Sigmoid colon (tissue), 7 donors: Measurements from ENCODE around the gene HOXA6. TPM values are rescaled to one million over a fixed set of nuclear protein-coding genes. Genes with fewer than 3 reads are reported as not detected.

Experiments
- DNase-seq: peaks from one replicate; pipeline ENCODE4 v3.0.0-alpha.2; 2019
- H3K27ac ChIP-seq, 4 donors: fragments of 200-600 bp; sonication (generic); one replicate each; pipeline ENCODE4 v1.5.1; 2016 to 2019; ENCODE audit warnings: mild to moderate bottlenecking in 1 of 4
- H3K27me3 ChIP-seq, 3 donors: fragments of 200-600 bp; sonication (generic); one replicate each; pipeline ENCODE4 v1.5.1; 2019; ENCODE audit warnings: mild to moderate bottlenecking in 1 of 3
- H3K36me3 ChIP-seq, 4 donors: fragments of 200-600 bp; sonication (generic); one replicate each; pipeline ENCODE4 v1.5.1; 2016 to 2019
- H3K4me1 ChIP-seq, 4 donors: fragments of 200-600 bp; sonication (generic); one replicate each; pipeline ENCODE4 v1.5.1; 2017 to 2019
- H3K4me3 ChIP-seq, 4 donors: fragments of 200-600 bp; sonication (generic); one replicate each; pipeline ENCODE4 v1.5.1; 2017 to 2019; ENCODE audit warnings: mild to moderate bottlenecking in 2 of 4, moderate library complexity in 1 of 4
- H3K9me3 ChIP-seq, 4 donors: fragments of 200-600 bp in 3 of 4; sonication (generic) in 3 of 4; one replicate each; pipeline versions ENCODE4 v1.5.1 to v1.6.1; 2013 to 2019
- EP300 ChIP-seq, 4 donors: sonication (generic); formaldehyde crosslinking; IDR thresholded peaks; one replicate each; pipeline ENCODE4 v1.6.1; 2017; ENCODE audit warnings: antibody characterized with exemption in 4 of 4
- POLR2A ChIP-seq, 2 donors: fragments of 450-650 bp; IDR thresholded peaks; one replicate each; pipeline ENCODE4 v1.6.1; 2016; ENCODE audit warnings: antibody characterized with exemption in 2 of 2, mild to moderate bottlenecking in 2 of 2, moderate library complexity in 2 of 2
- POLR2AphosphoS5 ChIP-seq, 4 donors: sonication (generic); formaldehyde crosslinking; IDR thresholded peaks; one replicate each; pipeline ENCODE4 v1.6.1; 2017; ENCODE audit warnings: antibody characterized with exemption in 4 of 4
- WGBS, 2 donors: extraction: QIAGEN DNeasy Blood & Tissue Kit; methylation state at CpG; one replicate each; pipeline ENCODE4 v1.1.7; 2013; 5-methylcytosine and 5-hydroxymethylcytosine counted together
- intact Hi-C: fragments of 100-400 bp; cut with DNase I; formaldehyde crosslinking; loops from one replicate; pipeline ENCODE4 v1.15.1; 2023
- polyA plus RNA-seq, 3 donors: library from polyadenylated mRNA; stranded (reverse); fragments of 200-250 nt; gene quantifications; one replicate each; pipeline ENCODE4 v1.2.3, GENCODE V29; 2013
- total RNA-seq, 4 donors: library from RNA; depleted of rRNA; stranded (reverse); fragments of >200 nt; gene quantifications; one replicate each; pipeline ENCODE4 v1.1.0, GENCODE V29; 2016
- TF ChIP-seq, protein P1 (sequence below), 4 experiments: fragments of 450-650 bp in 3 of 4; fragments of 200-600 bp in 1 of 4; IDR thresholded peaks; one replicate each; pipeline ENCODE4 v1.5.1; 2016 to 2019; ENCODE audit warnings: antibody characterized with exemption in 4 of 4, mild to moderate bottlenecking in 3 of 4, moderate library complexity in 2 of 4
- donor health status: healthy with polysubstance abuse.
- donor health status: Bipolar disorder and iron deficiency.
- donor health status: healthy.

HOXA6 gene
- total and polyA plus RNA-seq, 7 donors: 1.6 to 10.0 (median 4.5) TPM; not detected in 1

DNA sequence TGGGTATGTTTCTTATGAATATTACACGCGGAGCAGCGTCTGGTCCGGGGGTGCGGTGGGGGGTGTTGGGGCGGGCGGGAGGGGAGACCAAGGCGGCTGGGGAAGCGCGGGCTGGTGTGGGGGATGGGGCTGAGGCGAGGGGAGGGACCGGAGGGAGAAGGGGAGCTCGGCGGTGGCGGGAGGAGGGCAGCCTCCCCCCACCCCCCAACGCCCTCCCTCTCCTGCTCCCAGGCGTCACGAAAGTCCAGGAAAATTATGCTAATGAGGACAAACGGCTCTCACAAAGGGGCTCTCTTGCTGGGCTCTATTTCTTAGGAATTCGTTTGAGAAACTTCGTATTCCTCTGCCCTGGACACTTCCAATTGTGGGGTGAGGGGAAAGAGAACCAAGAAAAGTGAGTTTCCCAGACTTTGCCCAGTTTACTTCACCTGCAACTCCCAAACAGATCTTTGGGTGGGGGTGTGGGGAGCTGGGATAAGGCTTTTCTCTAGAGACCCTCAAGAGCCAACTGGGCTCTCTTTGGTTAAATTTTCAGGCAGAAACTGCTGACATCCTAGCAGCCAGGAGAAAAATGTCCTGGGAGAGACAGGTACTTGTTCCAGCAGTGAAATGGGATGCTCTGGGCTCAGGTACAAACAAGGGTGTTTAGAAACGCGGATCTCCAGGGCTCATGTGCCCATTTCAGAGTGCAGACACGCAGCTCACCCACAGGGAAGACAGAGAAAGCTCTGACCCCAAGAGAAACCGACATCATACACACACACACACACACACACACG, 33.4 kb downstream of the HOXA6 start:
- Histone ChIP-seq H3K4me1 (peaks cover 0 to 91% (median 84%) of the 10 kb centered on the region in 4 donors), H3K4me3 (peak overlapping the region; percentile 55 to 70 (median 66)), H3K36me3 (no peaks in the 10 kb centered on the region), H3K9me3 (no peaks in the 10 kb centered on the region), H3K27me3 (no peaks in the 10 kb centered on the region), H3K27ac (peak overlapping the region; percentile 93 to 99 (median 94))
- intact Hi-C loops: no loop called here
- peak; percentile 89 for DNase-seq
- TF ChIP-seq POLR2AphosphoS5 (IDR thresholded peaks at IDR 0.05): peak in 2 of 4 donors; percentile 27 to 54
- TF ChIP-seq, protein P1, sequence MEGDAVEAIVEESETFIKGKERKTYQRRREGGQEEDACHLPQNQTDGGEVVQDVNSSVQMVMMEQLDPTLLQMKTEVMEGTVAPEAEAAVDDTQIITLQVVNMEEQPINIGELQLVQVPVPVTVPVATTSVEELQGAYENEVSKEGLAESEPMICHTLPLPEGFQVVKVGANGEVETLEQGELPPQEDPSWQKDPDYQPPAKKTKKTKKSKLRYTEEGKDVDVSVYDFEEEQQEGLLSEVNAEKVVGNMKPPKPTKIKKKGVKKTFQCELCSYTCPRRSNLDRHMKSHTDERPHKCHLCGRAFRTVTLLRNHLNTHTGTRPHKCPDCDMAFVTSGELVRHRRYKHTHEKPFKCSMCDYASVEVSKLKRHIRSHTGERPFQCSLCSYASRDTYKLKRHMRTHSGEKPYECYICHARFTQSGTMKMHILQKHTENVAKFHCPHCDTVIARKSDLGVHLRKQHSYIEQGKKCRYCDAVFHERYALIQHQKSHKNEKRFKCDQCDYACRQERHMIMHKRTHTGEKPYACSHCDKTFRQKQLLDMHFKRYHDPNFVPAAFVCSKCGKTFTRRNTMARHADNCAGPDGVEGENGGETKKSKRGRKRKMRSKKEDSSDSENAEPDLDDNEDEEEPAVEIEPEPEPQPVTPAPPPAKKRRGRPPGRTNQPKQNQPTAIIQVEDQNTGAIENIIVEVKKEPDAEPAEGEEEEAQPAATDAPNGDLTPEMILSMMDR (IDR thresholded peaks at IDR 0.05): no peak
- 11 to 48% methylated on average over 26 of the region's 26 CpGs for WGBS, 2 donors

DNA sequence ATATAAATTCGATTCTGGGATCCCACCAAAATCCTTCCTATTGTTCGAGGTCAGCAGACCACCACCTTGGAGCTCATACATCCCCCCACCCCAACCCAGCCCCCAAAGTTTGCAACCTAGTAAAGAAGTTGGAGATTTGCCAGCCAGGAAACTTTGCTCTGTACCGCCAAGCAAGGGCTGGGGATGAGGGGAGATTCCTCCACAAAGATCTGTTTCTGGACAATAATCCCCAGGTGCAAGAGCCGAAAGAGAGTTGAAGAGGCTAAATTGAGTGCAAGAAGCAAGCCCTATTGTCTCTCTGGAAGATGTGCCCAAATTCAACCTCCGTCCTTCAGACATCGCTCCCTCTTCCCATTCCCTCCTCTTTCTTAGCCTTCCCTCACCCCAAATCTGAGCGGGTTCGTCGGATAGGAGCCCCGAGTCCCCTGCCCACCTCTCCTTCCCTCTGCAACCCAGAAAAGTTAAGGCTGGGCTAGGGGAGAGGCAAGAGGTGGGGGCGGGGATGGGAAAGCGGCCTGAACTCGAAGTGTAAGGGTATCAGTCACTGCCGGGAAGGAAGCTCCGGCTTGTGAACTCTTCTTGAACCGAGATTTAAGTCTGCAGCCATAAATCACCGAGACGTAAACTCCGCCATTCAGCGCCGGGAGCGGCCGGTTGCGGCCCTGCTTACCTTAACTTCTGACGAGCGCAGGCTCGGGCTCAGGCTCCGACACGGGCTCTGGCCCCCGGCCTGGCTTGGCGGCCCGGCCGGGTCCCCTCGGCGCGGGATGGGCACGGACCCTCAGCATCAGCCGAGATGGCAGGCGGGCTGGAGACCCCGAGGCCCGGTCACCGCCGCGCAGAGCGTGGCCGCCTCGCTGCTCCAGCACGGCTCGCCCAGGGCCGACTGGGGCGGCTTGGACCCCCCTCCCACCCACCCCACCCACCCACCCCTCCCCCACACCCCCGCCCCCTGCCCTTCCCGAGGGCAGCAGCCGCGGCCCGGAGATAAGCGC, 34.3 kb downstream of the HOXA6 start:
- H3K36me3 ChIP-seq: no peaks in the 10 kb centered on the region
- H3K4me1 ChIP-seq: peaks cover 0 to 91% (median 82%) of the 10 kb centered on the region in 4 donors
- H3K27ac ChIP-seq: peak overlapping the region; percentile 93 to 99 (median 94)
- TF ChIP-seq, protein P1 (IDR thresholded peaks at IDR 0.05): no peak
- TF ChIP-seq POLR2A (IDR thresholded peaks at IDR 0.05): peak; percentile 21 to 39
- TF ChIP-seq EP300 (IDR thresholded peaks at IDR 0.05): peak in 3 of 4 donors; percentile 12 to 73 (median 66)
- TF ChIP-seq POLR2AphosphoS5 (IDR thresholded peaks at IDR 0.05): peak; percentile 66 to 86 (median 81)
- H3K4me3 ChIP-seq: peak overlapping the region; percentile 55 to 70 (median 66)
- DNase-seq: peak; percentile 90
- no peaks in the 10 kb centered on the region for H3K9me3 ChIP-seq
- H3K27me3 ChIP-seq: no peaks in the 10 kb centered on the region
- intact Hi-C loops: no loop called here
- 8 to 44% methylated on average over 57 of the region's 57 CpGs for WGBS, 2 donors

DNA sequence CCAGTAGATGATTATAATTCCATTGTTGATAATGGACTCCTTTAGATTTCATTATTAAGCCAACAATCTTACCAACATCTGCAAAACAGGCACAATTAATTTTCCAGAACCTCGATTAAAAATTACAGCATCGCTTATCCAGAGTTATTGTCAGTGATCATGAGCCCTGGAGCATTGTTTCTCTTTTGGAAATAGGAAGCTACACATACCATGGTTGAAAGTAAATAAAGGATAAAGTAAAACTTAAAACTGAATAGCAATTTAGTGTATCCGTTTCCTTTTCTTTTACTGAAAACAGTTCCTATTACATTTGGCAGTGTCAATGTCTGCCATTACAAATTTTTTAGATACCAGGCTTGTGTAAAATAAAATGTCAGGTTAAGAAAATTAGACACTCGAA, 35.2 kb downstream of the HOXA6 start:
- TF ChIP-seq POLR2AphosphoS5 (IDR thresholded peaks at IDR 0.05) (no peak), EP300 (IDR thresholded peaks at IDR 0.05) (no peak), POLR2A (IDR thresholded peaks at IDR 0.05) (no peak)
- TF ChIP-seq, protein P1 (IDR thresholded peaks at IDR 0.05): no peak
- DNase-seq: no peak
- H3K4me1 ChIP-seq: peaks cover 0 to 83% (median 76%) of the 10 kb centered on the region in 4 donors
- H3K9me3 ChIP-seq: no peaks in the 10 kb centered on the region
- H3K36me3 ChIP-seq: no peaks in the 10 kb centered on the region
- 23 to 56% methylated on average over 4 of the region's 4 CpGs for WGBS, 2 donors
- peak overlapping the region; percentile 93 to 99 (median 94) for H3K27ac ChIP-seq
- peak overlapping the region in 1 of 4 donors; percentile 70 for H3K4me3 ChIP-seq
- intact Hi-C loops: no loop called here
- H3K27me3 ChIP-seq: no peaks in the 10 kb centered on the region

DNA sequence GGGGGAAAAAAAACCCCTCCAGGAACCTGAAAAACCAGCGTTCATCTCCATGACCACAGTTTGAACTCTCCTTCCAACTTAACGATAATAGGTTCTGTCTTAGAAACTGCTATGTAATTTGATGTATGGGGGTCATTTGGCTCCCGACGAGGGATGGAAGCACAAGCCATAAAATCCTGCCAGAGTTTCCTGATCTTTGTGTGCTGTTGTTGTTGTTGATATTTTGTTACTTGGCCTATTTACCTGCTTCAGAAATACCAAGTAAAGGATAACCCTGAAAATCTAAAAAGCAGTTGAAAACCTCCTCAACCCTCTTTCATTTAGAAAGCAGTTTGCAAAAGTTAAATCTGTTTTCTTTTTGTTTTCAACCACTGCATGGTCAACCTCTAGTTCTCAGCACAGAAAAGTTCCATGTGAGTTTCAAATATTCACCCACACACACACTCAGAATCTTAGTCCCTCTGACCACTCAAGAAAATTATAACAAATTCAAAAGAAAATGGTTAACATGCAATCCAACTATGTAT, 35.8 kb downstream of the HOXA6 start:
- H3K4me3 ChIP-seq: no peak overlapping the region
- no peaks in the 10 kb centered on the region for H3K27me3 ChIP-seq
- H3K36me3 ChIP-seq: no peaks in the 10 kb centered on the region
- H3K4me1 ChIP-seq: peaks cover 0 to 77% (median 71%) of the 10 kb centered on the region in 4 donors
- no peak for DNase-seq
- TF ChIP-seq, protein P1 (IDR thresholded peaks at IDR 0.05): no peak
- TF ChIP-seq POLR2AphosphoS5 (IDR thresholded peaks at IDR 0.05) (no peak), POLR2A (IDR thresholded peaks at IDR 0.05) (no peak)
- no peaks in the 10 kb centered on the region for H3K9me3 ChIP-seq
- intact Hi-C loops: no loop called here
- 9 to 54% methylated on average over 4 of the region's 4 CpGs for WGBS, 2 donors
- peak overlapping the region; percentile 93 to 99 (median 94) for H3K27ac ChIP-seq
